8988T (cell line): ENCODE data around the gene USH1C.

ENCODE experiments used
- DNase-seq: peaks from one replicate; pipeline ENCODE4 v3.0.0; 2011

Gene USH1C

DNA sequence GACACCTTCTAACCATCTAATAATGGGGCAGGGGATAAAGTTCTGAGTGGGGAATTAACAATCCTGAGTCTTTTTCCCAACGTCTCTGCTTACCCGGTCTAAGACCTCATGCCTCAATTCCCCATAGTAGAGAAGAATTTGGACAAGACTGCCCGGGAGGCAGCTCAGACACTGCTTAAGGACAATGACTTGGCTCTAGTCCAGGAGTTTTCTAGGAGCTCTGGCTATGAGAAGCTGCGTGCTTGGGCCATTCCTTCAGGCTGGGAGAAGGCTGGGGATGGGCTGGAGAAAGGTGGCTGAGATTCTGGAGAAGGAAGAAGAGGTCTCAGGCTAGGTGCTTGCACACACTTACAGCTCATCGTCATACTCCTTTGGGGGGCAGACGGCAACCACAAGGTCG, 47.8 kb downstream of the USH1C start:
- no peak for DNase-seq

DNA sequence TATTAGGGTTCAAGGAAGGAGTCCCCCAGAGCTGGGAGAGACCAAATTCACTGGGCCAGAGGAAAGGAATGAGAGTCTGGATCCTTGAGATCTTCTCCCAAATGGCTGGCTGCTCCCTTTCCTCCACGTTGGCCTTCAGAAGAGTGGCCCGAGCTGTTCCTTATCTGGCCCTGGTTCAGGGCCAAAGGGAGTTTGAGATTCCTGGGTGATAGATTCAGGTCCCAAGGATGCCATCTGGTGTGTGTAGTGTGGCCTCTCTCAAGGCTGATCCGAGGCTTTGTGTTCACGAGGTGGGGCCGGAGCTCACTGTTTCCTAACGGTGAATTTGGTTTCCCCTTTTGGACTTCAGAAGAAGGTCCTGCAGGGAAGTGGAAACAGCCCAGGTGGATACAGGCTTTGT, 50.2 kb downstream of the USH1C start:
- DNase-seq = no peak

DNA sequence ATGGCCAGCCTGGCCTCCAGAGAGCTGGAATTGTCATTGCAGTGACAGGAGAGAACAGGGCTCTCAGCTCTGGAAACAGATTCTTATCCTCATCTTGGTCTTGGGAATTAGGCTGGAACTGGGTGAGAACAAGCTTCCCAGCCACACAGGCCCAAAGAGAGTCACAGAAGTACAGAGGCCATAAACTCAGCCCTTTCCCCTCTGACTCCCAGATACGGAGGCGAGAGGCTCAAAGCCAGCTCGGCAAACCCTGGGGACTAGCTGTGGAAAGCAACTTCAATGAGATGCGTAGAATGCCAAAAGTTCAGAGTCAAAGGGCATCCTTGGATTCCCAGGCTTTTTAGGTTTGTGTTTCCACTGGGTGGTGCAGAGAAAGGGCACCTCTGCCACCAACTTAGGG, 53.3 kb downstream of the USH1C start:
- DNase-seq = no peak

GRCh38 chr11:17490232-17490631, 54.0 kb downstream of the USH1C start:
- no peak for DNase-seq

- DNase-seq = no peak
Observed at GRCh38 chr11:17489751-17490150, 54.5 kb downstream of the USH1C start.

GRCh38 chr11:17488563-17488962, 55.7 kb downstream of the USH1C start:
- DNase-seq = no peak

DNA sequence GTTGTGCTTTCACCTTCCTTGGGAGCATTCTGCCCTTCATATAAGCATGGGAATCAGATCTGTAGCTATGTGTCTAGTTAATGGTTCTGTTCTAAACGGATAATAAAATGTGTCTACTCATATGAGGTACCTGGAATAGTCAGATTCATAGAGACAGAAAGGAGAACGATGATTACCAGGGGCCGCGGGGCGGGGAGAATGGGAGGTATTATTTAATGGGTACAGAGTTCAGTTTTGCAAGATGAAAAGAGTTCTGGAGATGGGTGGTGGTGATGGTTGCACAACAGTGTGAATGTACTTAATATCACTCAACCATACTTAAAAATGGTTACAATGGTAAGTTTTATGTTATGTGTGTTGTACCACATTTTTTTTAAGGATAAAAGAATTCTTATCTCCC, 57.6 kb downstream of the USH1C start:
- no peak for DNase-seq

DNA sequence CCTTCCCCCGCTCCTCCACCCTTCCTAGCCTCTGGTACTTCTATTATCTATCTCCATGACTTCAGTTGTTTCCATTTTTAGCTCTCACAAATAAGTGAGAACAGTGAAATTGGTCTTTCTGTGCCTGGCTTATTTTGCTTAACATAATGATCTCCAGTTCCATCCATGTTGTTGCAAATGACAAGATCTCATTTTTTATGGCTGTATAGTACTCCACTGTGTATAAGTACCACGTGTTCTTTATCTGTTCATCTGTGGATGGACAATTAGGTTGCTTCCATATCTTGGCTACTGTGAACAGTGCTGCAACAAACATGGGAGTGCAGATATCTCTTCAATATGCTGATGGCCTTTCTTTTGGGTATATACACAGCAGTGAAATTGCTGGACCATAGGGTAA, 60.7 kb downstream of the USH1C start:
- DNase-seq = no peak

GRCh38 chr11:17481905-17482304, 62.3 kb downstream of the USH1C start:
- DNase-seq = no peak

GRCh38 chr11:17479284-17480214, 64.7 kb downstream of the USH1C start:
- DNase-seq = peak; percentile 67

- DNase-seq = no peak
Observed at GRCh38 chr11:17478070-17478469, 66.1 kb downstream of the USH1C start.

DNA sequence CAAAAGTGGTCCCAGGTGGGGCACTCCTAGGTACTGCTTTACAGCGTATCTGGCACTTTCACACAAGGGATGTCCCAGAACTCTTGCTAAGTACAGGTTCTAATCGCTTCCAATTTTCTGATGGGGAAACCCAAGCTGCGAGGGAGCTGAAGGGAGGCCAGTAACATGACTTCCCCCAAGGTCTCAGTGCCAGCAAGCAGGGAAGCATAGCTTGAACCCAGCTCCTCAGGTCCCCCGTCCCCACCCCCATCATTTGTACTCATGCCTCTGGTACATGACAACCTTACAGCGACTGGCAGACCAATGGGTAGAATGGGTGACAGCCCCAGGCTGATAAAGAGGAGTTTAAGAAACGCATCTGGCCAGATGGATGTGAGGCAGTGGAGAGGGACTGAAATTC, 66.9 kb downstream of the USH1C start:
- no peak for DNase-seq

GRCh38 chr11:17477084-17477333, 67.2 kb downstream of the USH1C start:
- no peak for DNase-seq

DNA sequence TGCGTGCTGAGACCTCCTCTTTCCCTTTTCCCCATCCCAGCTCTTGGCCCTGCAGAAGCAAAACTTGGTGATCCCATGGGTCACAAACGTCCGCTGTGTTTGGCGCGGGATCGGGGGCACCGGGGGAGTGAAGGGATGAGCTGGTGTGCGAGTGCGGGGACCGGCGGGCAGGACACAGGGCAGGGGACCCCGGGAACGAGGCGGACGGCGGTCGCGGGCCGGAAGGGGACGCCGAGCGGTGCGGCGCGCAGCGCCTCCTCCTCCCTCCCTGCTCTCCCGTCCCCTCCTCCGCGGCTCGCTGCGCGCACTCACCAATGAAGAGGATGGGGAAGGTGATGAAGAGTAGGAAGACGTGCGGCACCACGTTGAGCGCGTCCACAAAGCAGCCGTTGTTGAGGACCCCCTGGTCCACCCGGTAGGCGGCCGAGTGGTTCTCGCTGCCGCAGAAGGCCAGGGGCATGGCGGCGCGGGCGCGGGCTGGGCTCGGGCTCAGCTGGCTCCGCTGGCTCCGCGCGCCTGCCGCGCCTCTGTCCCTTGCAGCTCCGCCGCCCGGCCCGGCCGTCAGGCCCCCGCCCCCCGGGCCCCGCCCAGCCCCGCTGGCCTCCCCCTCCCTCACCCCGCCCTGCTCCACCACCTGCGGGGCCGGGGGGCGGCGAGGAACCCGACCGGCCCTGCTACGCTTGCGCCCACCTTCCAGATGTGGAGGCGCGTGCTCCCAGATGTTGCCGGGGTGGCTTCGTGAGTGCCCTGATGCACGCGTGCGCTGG, 67.7 kb downstream of the USH1C start, which contains the start of gene ABCC8:
Gene ABCC8 (minus strand): TSS at position 529 of the 767 bp plus-strand sequence. CDS start 69 bp downstream, at position 460.
- peak; percentile 62 for DNase-seq

DNA sequence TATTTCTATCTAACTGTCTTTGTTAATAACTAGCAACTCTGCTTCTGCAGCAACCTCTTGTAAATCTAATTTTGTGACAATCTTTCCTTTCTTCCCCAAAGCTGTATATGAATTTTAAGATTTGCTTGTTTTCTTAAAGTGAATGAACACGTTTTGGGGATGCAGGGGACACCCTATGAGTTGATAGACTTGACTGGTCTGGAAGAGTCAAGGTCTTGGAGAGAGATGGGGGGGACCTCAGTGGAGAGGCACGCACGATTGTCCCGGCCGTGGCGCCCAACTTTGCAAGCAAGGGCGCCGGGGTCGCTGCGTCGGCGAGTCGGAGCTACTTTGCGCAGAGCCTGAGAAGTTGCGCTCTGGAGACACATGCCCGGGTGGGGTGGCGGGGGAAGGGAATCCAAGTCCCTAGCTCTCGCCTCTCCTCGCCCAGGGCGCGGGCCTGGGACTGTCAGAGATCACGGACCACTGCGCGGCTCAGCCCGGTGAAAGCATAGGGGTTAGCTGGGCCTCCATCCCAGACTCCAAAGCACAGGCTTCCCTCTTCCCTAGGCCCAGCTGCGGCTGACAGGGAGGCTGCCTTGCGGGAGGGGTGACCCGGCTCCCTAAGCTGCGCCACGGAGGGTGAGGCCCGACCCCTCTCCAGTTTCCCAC, 68.4 kb downstream of the USH1C start:
- no peak for DNase-seq

GRCh38 chr11:17473071-17473744, 71.0 kb downstream of the USH1C start:
- DNase-seq = peak; percentile 100

GRCh38 chr11:17472467-17472866, 71.7 kb downstream of the USH1C start:
- DNase-seq = no peak

- DNase-seq = no peak
Observed at GRCh38 chr11:17471501-17471900, 72.7 kb downstream of the USH1C start.

DNA sequence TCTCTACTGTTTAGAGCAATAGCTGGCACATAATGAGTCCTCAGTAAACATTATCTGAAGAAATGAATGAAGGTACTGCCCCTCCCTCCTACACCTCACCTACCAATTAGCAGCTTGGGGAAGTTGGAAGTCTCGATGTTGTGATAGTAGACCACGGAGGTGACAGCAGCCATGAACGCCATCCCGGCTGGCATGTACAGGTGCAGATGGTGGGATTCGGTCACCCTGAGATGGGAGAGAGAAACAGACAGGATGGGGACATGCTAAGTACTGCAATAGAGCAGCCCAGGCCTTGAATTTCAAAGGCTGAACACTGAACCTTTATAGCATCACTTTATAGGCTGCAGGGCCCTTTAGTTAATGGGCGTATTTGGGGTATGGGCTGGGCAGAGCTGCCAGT, 74.2 kb downstream of the USH1C start:
- no peak for DNase-seq

- DNase-seq = no peak
Observed at GRCh38 chr11:17468122-17468521, 76.1 kb downstream of the USH1C start.

GRCh38 chr11:17463546-17464174, 80.6 kb downstream of the USH1C start:
- no peak for DNase-seq

DNA sequence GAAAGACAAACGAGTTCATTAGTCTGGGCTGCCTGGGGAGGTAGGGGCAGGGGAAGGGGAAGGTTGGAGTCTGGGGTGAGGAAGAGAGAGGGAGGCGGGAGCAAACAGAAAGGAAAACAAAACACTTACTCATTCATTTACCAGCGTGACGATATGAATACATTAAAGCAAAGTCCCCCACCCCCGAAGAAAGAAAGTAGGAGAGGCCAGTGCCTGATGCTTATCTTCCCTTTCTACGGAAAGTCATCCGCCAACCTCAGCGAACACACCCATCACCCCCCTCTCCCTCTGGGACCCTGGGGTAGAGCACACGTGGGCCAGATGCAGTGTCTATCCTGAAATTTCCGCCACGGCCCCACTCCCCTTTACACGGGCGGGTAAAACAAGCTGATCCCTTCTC, 81.3 kb downstream of the USH1C start:
- DNase-seq = no peak

DNA sequence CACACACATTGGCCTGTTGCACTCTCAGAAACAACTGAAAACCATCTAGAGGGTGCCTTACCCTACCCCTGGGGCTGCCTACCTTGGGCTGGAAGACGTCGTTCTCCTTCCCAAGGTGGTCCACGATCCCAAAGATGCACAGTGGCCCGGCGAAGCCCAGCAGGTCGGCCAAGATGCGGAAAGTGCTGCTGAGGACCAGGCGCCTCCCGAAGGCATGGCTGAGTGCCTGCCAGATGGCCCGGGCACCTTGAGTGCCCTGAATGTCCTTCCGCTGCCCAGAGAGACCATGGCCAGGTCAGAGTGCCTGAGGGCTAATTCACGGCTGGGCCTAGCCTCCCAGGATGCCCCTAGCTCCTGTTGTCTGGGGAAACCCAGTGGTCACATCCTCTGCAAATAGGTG, 83.8 kb downstream of the USH1C start:
- no peak for DNase-seq
